GM18519 (cell line): Measurements from ENCODE around the gene EFL1.
A peak's percentile ranks its signal among the peaks of the same experiment; 100 is the strongest.

Experiments
- ATAC-seq: cut with Tn5 transposase; IDR thresholded peaks from one replicate; pipeline ENCODE4 v1.9.1; 2021; ENCODE audit warnings: mild to moderate bottlenecking, moderate library complexity; ENCODE audit not compliant: unreplicated experiment, low FRiP score

The EFL1 gene

DNA sequence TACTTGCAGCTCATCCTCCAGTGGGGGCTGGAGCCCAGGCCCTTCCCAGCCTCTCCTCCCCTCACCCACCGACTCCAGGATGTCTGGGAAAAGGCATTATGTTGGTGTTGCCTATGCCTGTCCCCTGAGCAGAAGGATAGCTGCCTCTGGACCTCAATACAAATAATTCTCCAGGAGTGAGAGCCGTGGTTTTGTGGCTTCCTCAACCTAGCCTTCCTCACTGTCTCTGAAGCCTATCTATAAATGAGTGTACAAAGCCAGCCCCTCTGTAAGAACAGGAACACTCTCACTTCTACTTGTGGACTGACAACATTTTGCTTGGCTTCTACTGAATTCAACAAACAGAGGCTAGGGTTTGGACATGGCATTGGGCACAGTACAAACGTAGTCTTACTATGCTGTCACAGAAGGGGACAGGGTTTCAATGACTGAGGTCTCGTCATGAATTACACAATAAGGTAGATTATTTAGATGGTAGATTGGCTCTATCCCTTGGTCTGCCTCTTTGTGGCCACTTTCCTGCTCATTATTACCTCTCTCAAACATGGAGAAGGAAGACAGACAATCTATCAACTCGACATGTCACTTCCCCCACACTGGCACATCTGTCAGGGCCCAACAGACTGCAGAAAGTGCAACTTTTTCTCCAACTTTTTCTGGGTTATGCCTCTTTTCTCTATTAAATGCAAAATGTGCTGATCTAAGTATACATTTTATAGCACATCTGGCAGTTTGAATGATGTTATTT, 134.0 kb downstream of the EFL1 start:
- ATAC-seq = no peak

- no peak for ATAC-seq
These were observed 135.0 kb downstream of the EFL1 start for GRCh38 chr15:82127581-82127980.

DNA sequence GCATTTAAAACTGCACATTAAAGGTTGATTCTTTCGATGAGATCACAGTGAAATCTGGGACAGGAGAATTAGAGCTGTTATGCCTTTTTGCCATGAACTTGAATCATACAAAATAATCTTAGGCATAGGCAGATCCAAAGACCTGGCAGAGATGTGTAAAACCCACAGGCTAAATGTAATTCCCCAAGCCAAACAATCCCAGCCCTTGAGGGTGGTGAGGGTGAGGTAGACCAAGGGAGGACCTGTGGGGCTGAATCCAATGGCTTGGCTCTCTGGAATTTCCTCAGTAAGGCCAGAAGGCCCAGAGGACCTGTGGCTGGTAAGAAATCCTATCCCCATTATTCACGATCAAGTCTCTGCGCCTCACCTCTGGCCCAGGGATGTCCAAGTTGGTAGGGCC, 136.2 kb downstream of the EFL1 start:
- no peak for ATAC-seq

DNA sequence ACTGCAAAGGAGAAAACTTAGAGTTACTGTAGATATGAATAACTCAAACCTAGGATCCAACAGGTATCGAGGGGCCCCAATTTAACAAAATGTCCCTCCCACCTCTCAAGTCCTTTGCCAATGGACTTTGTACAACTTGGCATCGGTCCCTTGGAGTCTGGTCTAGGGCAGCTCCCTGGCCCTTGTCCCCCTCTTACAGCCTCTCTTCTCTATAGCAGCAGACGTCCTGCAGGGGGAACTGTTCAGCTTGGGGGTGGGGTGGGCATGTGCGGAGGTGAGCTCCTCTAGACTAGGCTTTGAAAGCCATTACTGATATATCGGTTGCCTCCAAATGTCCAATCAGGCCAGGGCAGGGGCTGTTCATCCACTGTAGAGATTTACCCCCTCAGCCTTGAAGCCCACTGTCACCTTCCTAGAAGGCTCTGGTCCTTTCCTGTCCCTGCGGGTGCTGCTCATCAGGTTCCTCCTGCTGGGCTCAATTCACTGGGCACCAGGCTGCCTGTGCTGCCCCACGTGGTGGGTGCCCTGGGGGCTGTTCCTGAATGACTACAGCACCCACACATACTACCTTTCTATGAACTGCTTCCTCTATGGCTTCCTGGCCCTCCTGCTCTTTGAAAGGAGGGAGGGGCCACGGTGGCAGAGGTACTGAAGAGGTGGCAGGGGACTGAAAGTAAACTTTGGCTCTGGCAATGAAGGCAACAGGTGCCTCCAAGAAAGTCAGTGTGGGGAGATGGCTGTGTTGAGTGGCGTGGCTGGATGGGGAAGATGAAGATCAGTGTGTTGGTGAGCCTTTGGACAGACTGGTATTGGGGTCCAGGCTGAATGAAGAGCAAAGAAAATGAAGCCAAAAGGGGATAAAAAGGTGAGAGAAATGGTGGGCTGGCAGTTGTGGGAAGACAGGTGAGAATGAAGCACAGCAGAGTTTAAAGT, 137.9 kb downstream of the EFL1 start:
- ATAC-seq = no peak

DNA sequence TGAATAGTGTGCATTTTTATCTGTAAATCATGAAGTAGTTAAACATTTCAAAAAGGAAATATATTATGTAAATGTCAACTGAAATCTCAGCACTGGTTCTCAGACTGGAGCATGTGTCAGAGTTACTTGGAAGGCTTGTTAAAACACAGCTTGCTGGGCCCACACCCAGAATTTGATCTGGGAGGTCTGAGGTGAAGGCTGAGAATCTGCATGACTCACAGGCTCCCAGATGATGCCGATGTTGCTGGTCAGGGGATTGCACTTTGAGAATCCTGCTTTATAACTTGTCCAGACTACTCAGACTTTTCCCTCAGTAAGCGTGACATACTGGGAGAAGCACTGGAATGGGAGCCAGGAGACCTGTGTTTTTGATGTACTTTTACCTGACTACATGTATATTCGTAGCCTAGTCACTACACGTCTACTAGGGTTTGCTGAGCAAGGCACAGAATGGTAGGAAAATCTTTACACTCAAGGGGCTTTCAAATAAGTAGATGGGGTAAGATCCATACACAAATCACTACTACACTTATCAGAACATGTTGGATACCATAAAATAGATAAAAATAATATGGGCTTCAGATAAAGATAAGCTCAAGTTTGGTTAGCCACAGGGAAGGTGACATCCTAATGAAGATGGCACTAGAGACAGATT, 139.7 kb downstream of the EFL1 start:
- ATAC-seq = no peak

DNA sequence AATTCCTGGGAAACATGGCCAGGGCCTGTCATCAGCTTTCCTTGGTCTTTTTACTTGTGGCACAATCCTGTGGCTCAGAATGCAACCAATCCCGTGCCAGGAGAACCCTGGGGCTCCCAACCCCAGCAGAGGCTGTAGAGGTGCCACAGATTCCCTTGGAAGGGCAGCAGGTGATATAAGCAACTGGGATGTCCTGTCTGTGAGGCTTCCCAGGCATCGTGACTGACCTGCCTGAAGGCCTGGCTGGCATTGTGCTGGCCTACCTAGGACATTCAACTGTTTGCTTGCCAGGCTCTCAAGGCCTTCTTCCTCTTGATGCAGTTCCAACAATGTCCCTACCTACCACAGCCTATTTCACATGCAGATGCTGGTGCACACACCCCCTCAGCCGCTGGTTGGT, 144.5 kb downstream of the EFL1 start:
- ATAC-seq = no peak

- ATAC-seq = no peak
These were observed 145.2 kb downstream of the EFL1 start for GRCh38 chr15:82117296-82117695.

DNA sequence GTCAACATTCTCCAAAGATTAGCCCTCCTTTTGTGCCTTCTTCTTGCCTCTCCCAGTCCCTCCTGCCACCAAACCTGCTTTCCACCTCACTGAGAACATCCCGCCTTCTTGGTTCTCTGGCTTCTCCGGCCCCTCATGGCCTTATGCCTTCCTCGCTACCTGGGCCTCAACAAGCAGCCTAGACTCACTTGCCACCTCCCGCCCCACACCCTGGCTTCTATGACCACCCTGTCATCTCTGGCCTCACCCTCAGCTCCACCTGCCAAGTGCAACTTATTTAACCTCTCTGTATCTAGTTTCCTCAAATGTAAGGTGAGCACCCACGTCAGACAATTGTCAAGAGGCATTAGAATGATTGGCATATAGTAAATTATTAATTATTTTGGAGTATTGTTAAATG, 147.9 kb downstream of the EFL1 start:
- ATAC-seq = no peak

DNA sequence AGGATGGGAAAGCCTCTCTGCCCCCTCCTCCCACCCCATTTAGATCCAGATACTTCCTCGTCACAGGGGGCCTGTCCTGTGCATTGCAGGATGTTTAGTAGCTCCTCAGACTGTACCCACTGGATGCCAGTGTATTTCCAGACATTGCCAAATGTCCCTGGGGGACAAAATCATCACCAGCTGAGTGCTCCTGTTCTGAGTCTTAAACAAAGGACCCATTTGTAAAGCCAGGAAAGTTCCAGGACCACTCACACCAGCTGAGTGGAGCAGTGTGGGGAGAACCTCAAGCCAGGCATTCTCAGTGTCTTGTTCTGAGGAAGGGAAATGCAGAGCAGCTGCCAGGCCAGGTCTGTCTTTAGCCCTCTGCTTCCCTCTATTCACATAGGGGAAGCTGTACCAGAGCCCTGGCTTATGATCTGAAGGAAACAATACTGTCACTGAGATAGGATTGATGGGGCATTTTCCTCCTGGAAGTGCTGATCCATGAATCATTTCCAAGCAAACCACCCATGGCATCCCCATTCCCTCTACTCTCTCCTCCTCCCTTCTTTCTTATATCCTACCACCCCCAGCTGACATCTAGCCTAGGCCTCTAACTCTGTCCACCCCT, 149.3 kb downstream of the EFL1 start:
- no peak for ATAC-seq

GRCh38 chr15:82111918-82112317, 150.6 kb downstream of the EFL1 start:
- no peak for ATAC-seq

DNA sequence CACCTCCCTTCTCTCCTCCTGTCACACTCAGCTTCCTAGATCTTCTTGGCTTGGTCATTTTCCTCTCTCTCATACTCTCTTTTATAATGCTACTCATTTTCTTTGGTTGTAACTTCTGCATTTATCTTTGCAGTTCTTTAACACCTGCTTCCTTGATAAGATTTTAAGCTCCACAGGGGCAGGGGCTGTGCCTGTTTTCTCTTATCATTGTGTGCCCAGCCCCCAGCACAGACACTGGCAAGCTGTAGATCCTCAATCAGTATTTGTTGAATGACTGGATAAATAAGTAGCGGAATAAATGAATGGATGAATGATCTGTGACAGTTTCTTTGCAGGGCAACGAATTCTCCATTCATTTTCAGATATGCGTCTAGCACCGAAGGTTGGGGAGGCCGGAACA, 152.4 kb downstream of the EFL1 start:
- ATAC-seq = no peak

DNA sequence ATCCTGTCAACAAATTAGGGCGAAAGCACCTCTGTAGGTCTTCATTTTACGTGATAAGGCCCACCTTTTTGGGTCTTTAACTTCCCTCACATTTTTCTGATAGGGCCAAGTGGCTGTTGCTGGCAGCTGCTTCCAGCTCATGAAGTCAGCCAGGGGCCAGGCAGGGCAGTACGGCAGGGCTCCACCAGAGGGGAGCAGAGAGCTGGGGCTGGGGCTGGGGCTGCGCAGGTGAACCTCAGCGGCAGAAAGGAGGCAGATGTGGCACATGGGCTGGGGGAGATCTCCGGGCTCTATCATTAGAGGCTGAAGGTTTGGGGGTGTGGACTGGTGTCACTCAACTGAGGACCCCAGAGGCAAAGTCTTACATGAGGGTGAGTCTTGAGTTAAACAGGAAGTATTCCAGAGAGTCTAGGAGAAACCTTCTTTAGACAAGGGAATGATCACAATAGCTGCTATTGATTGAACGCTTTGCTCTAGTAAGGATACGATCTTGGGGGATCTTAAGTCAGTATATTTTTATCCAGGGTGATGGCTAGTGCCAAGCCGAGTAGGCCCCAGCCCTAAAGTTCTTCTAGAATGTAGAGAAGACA, 153.9 kb downstream of the EFL1 start:
- ATAC-seq = peak; percentile 71

GRCh38 chr15:82106679-82107078, 155.9 kb downstream of the EFL1 start:
- ATAC-seq = no peak

DNA sequence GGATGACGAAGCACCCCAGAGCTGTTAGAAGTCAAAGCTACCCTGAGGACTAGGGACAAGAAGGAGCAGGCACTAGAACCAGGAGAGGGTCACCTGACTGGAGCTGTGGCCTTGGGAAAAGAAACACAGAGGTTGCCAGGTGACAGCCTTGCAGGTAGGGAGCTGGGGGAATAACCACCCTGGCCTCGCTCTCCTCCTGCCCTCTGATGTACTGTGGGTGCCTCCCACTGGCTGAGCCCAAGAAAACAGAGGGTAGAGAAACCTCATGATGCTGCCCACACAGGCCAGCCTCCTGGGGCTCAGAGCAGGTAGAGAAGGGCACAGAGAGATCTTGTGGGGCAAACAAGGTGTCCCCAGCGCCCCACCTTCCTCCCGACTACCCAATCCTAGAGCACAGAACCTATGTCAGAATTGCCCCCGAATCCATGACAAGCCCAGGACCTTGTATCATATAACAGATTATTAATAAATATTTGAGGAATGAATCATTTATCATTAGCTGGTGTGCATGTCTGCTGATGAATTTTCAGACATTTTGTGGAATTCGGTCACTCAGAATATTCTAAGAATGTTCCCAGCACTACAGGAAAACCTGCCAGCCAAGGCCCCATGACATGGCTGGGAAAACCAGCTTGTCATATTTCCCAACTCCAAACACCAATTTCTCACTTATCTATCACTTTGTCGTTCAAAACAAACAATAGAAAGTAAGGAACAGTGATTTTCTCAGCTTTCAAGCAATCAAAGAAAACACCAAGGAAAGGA, 156.9 kb downstream of the EFL1 start:
- no peak for ATAC-seq

- ATAC-seq = no peak
These were observed 159.1 kb downstream of the EFL1 start for GRCh38 chr15:82103468-82103867.

DNA sequence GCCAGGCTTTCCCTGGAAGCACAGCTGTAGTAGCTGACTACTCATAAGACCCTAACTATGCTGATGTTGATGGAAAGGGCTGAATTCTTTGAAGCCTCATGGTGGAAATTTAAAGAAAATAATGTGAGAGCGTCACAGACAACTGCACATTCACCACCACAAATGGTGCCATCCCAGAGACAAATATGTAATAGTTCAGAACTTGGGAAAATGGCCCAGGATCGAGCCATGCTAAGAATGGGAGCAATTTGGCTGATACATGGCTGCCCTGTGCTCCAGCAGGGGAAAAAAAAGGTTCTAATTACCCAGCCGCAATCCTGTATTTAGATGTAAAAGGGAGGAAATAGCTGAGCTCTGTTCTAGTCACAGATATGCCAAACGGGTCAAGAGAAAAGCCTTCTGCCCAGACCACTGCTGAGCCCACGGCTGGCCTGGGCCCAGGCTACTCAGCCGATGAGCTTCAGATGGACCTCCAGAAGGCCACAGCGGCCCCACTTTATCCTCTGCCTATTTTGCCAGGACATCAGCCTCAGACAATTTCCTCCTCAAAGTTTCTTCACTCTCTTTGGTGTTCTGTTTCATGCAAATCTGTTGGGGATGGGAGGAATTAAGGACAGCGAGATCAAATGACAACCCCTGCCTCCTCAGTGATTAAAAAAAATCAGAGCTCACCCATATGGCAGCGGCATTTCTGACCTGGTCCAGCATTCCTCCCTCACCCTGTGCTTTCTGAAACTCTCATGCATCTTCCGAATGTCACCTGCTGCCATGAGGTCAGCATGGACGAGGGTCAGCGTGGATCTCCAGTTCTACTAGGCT, 162.2 kb downstream of the EFL1 start:
- ATAC-seq = no peak

GRCh38 chr15:82098674-82099073, 163.9 kb downstream of the EFL1 start:
- no peak for ATAC-seq

DNA sequence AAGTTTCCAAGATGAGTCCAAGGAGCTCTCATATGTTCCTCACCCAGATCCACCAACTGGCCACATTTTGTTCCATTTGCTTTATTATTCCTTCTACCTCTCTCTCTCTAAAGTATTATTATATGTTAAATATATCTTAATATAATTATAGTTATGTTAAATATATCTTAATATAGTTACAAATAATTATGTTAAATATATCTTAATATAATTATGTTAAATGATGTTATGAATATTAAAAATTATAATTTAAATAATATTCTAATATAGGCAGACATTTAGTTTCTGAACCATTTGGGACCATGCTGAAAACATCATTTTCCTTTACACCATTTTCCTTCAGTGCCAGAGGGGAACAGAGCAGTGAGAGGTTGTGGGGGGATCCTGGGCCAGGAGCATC, 166.7 kb downstream of the EFL1 start:
- no peak for ATAC-seq

DNA sequence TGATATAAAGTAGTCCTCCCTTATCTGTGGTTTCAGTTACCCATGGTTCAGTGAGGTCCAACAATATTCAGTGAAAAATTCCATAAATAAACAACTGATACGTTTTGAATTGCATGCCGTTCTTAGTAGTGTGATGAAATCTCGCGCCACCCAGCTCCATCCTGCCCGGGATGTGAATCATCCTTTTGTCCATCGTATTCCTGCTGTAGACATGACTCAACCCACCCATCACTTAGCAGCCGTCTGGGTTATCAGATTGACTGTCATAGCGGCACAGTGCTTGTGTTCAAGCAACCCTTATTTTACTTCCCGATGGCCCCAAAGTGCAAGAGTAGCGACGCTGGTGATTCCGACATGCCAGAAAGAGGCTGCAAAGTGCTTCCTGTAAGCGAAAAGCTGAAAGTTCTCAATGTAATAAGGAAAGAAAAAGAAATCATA, 168.7 kb downstream of the EFL1 start:
- ATAC-seq = no peak
